Activated naive CD8-positive, alpha-beta T cell treated with anti-CD3 and anti-CD28 coated beads, Interleukin-2, amount 50 U/mL, for 24 hours (primary cell): Measurements from ENCODE around the gene WFS1.

Experiments used
- ATAC-seq: fragments of 150-1000 bp; cut with Tn5 transposase; one replicate; pipeline ENCODE4 v1.10.0; 2021
- DNase-seq: peaks from one replicate; pipeline ENCODE4 v3.0.0; 2021
- H3K27ac Mint-ChIP-seq: one replicate; pipeline ENCODE4 v1.8.0; 2021; ENCODE audit warnings: mild to moderate bottlenecking, mixed read lengths
- H3K27me3 Mint-ChIP-seq: one replicate; pipeline ENCODE4 v1.8.0; 2021; ENCODE audit warnings: mixed read lengths
- H3K36me3 Mint-ChIP-seq: one replicate; pipeline ENCODE4 v1.8.0; 2021; ENCODE audit warnings: low read depth, mixed read lengths
- H3K4me1 Mint-ChIP-seq: one replicate; pipeline ENCODE4 v1.8.0; 2021; ENCODE audit warnings: mixed read lengths
- H3K4me3 Mint-ChIP-seq: one replicate; pipeline ENCODE4 v1.8.0; 2021; ENCODE audit warnings: mild to moderate bottlenecking, moderate library complexity, mixed read lengths
- H3K9me3 Mint-ChIP-seq: one replicate; pipeline ENCODE4 v1.8.0; 2021; ENCODE audit warnings: mixed read lengths

Gene WFS1

DNA sequence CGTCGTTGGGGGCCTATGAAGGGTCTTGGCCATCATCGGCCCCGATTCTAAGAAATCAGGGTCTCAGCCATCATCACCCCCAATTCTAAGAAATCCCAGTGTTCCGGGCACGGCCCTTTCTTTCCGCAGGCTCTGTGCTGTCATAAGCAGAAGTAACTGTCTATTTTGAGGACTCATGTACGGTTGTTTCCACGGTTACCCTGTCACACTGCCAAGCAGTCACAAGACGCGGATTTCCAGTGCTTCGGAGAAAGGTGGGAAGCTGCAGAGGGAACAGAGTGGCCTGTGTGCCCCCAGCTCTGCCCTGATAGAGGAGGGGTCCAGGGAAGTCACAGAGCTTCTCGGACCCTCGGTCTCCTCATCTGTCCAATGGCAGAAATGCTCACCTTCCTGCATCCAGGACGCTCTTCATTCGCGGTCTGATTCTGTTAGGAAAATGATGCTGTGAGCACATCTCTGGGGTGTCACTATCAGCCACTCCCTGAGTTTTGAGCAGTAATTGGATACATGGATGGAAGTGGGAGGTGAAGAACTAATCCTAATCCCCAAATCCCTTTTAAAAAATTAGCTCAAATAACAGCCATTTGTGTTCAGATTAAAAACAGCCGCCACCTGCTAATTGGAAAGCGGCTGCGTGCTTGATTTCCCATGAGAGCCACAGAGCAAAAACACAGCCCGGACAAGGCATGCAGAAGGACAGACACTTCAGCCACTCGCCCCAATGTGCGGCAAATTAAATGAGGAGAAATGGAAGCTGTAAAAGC, 73.1 kb downstream of the WFS1 start:
- ATAC-seq, result no peak
- no peak for DNase-seq
- Mint-ChIP-seq H3K4me3 (no peak overlapping the region), H3K9me3 (no peaks in the 10 kb centered on the region), H3K27ac (no peak overlapping the region), H3K4me1 (peaks cover 10% of the 10 kb centered on the region), H3K36me3 (no peaks in the 10 kb centered on the region), H3K27me3 (peaks cover 25% of the 10 kb centered on the region)

DNA sequence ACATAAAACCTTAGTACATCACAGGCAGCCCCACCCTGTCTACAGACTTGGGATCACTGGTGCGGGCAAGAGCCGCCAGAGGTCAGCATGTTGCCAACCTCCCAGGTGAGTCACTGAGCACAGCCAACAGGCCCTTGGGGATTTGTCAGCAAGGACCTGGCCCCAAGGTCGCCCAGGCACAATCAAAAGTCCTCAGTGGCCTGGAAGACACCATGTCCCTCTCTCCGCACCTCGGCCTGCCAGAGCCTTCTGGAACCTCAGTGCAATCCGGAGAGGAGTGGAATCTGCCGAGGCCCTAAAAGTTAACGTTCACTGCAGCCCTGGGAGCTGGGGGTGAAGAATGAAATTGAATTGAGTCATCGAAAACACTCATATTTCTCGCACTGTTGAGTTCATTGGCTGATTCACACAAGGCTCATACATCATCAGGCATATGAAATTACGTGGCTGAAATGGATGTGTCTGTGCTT, 74.3 kb downstream of the WFS1 start:
- Mint-ChIP-seq H3K4me3 (no peak overlapping the region), H3K36me3 (no peaks in the 10 kb centered on the region), H3K4me1 (no peaks in the 10 kb centered on the region), H3K27me3 (peaks cover 14% of the 10 kb centered on the region), H3K9me3 (no peaks in the 10 kb centered on the region), H3K27ac (no peak overlapping the region)
- ATAC-seq, result no peak
- DNase-seq, result no peak

GRCh38 chr4:6345096-6345830, 75.6 kb downstream of the WFS1 start:
- ATAC-seq, result no peak
- no peaks in the 10 kb centered on the region for H3K36me3 Mint-ChIP-seq
- H3K4me1 Mint-ChIP-seq, result no peaks in the 10 kb centered on the region
- no peaks in the 10 kb centered on the region for H3K9me3 Mint-ChIP-seq
- no peak for DNase-seq
- no peak overlapping the region for H3K27ac Mint-ChIP-seq
- no peak overlapping the region for H3K4me3 Mint-ChIP-seq
- peaks cover 6% of the 10 kb centered on the region for H3K27me3 Mint-ChIP-seq

- H3K4me1 Mint-ChIP-seq, result no peaks in the 10 kb centered on the region
- DNase-seq, result no peak
- H3K27ac Mint-ChIP-seq, result no peak overlapping the region
- no peaks in the 10 kb centered on the region for H3K9me3 Mint-ChIP-seq
- ATAC-seq, result peak; percentile 22
- H3K36me3 Mint-ChIP-seq, result no peaks in the 10 kb centered on the region
- peaks cover 3% of the 10 kb centered on the region for H3K27me3 Mint-ChIP-seq
- H3K4me3 Mint-ChIP-seq, result no peak overlapping the region
These were observed 76.2 kb downstream of the WFS1 start for GRCh38 chr4:6345866-6346265.

- H3K36me3 Mint-ChIP-seq, result no peaks in the 10 kb centered on the region
- no peak for ATAC-seq
- no peak overlapping the region for H3K4me3 Mint-ChIP-seq
- DNase-seq, result no peak
- H3K4me1 Mint-ChIP-seq, result no peaks in the 10 kb centered on the region
- H3K27me3 Mint-ChIP-seq, result no peaks in the 10 kb centered on the region
- no peaks in the 10 kb centered on the region for H3K9me3 Mint-ChIP-seq
- no peak overlapping the region for H3K27ac Mint-ChIP-seq
These were observed 76.9 kb downstream of the WFS1 start for GRCh38 chr4:6346373-6347110.

DNA sequence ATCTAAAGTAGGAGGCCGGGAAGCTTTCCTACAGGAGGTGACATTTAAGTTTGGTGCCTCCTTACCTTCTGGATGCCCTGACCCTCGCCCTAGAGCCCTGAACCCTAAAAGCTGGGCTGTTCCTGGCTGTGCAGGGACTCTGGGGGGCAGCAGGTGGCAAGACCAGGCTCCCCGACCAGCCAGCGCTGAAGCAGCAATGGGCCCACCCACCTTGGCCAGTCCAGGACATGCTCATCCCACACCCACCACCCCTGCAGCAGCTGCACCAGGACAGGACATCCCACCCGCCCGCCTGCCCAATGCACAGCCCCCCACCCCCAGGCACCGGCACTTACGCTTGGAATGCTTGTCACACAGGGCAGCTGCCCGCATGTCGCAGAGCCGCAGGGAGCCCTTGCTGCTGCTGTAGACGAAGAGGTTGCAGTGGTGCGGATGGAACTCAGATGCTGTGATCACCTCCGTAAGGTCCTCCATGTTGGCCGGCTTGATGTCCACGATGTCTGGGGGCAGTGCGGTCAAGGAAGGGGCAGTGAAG, 77.9 kb downstream of the WFS1 start:
- DNase-seq (no peak), ATAC-seq (no peak)
- Mint-ChIP-seq H3K4me3 (no peak overlapping the region), H3K27ac (no peak overlapping the region), H3K27me3 (peaks cover 5% of the 10 kb centered on the region), H3K4me1 (no peaks in the 10 kb centered on the region), H3K36me3 (no peaks in the 10 kb centered on the region), H3K9me3 (no peaks in the 10 kb centered on the region)

- Mint-ChIP-seq H3K4me3 (no peak overlapping the region), H3K27ac (no peak overlapping the region), H3K36me3 (no peaks in the 10 kb centered on the region), H3K27me3 (peaks cover 9% of the 10 kb centered on the region), H3K9me3 (no peaks in the 10 kb centered on the region), H3K4me1 (no peaks in the 10 kb centered on the region)
- no peak for DNase-seq
- ATAC-seq, result no peak
These were observed 78.8 kb downstream of the WFS1 start for GRCh38 chr4:6348408-6348807.

GRCh38 chr4:6349896-6350603, 80.4 kb downstream of the WFS1 start:
- ATAC-seq (no peak), DNase-seq (no peak)
- H3K4me1 Mint-ChIP-seq, result no peaks in the 10 kb centered on the region
- no peaks in the 10 kb centered on the region for H3K36me3 Mint-ChIP-seq
- H3K9me3 Mint-ChIP-seq, result no peaks in the 10 kb centered on the region
- H3K27me3 Mint-ChIP-seq, result peaks cover 12% of the 10 kb centered on the region
- no peak overlapping the region for H3K27ac Mint-ChIP-seq
- no peak overlapping the region for H3K4me3 Mint-ChIP-seq

GRCh38 chr4:6350646-6351045, 81.0 kb downstream of the WFS1 start:
- Mint-ChIP-seq H3K4me3 (no peak overlapping the region), H3K27me3 (peaks cover 12% of the 10 kb centered on the region), H3K9me3 (no peaks in the 10 kb centered on the region), H3K27ac (no peak overlapping the region), H3K4me1 (no peaks in the 10 kb centered on the region), H3K36me3 (no peaks in the 10 kb centered on the region)
- no peak for DNase-seq
- ATAC-seq, result no peak

DNA sequence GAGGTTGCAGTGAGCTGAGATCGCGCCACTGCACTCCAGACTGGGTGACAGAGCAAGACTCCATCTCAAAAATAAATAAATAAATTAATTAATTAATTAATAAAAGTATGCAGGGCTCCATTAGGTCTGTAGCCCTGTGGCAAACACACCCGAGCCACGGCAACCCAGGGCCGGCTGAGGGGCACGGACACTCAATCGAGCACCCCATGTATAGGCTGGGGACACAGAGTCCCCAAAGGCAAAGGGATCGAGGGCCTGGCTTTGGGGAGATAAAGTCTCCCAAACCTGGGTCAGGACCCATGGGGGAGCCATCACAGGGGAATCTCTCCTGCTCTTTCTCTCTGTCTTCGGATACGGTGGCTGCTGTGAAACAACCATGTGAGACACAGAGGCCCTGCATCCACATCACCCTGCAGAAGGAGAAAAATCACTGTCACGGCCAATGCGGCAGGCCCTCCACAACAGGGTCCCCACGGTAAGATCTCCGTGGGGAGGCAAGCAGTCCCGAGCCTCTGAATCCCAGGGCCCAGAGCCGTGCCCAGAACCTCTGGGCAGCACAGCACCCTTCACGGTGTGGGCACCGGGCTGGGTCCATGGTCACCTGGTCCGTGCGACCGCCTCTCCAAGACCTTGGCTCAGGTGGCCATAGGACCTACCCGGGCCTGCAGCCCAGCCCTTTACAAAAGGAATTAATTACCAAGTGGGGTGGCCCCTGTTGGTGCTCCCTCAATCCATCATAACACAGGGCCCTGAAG, 81.8 kb downstream of the WFS1 start:
- H3K9me3 Mint-ChIP-seq, result no peaks in the 10 kb centered on the region
- no peak overlapping the region for H3K4me3 Mint-ChIP-seq
- H3K4me1 Mint-ChIP-seq, result no peaks in the 10 kb centered on the region
- DNase-seq, result no peak
- H3K27ac Mint-ChIP-seq, result no peak overlapping the region
- H3K36me3 Mint-ChIP-seq, result no peaks in the 10 kb centered on the region
- ATAC-seq, result no peak
- H3K27me3 Mint-ChIP-seq, result peaks cover 12% of the 10 kb centered on the region

DNA sequence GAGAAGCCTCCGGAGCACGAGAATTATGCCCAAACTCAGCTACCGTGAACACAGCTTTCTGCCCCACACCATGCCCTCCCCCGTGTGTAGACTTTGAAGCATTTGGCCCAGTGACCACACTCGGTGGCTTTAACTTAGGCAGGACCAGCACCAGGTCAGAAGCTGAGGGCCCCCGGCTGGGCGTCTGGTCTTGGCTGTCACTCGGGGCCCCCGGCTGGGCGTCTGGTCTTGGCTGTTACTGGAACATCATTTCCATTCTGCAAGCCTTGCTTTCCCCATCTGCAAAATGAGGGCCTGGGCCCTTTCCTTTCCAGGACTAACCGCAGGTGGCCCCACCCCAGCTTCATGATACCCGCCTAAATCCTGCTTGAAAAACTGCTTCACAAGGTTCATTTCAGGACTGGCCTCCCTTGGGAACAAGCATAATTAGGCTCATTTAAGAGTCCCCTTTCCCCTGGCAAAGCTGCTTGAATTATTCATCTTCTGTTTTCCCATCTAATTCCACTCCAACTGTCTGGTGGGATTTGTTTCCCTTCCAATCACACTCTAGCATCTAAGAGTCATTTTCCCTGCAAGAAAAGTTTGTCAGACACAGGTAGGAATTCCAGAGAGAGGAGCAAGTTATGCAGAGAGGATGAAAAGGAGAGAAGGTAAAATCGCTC, 82.5 kb downstream of the WFS1 start:
- Mint-ChIP-seq H3K4me1 (no peaks in the 10 kb centered on the region), H3K36me3 (no peaks in the 10 kb centered on the region), H3K27me3 (peaks cover 12% of the 10 kb centered on the region), H3K4me3 (no peak overlapping the region), H3K27ac (no peak overlapping the region), H3K9me3 (no peaks in the 10 kb centered on the region)
- no peak for ATAC-seq
- DNase-seq, result no peak
